Liver (tissue), 9 donors: ENCODE data around the gene CCRL2. TPM values are rescaled to one million over a fixed set of nuclear protein-coding genes. Genes with fewer than 3 reads are reported as not detected.

Experiments
- DNase-seq: peaks from one replicate; pipeline ENCODE4 v3.0.0-alpha.2; 2017; ENCODE audit warnings: low spot score
- H3K27ac ChIP-seq, 2 donors: one replicate each; pipeline ENCODE4 v1.7.0; 2013; ENCODE audit warnings: inconsistent platforms in 2 of 2, low read length in 2 of 2, control low read depth in 1 of 2, low read depth in 1 of 2, mild to moderate bottlenecking in 1 of 2
- H3K27me3 ChIP-seq, 4 donors: one replicate each; pipeline versions ENCODE4 v1.6.1 to v1.7.0; 2013; ENCODE audit warnings: low read length in 3 of 4, inconsistent platforms in 1 of 4, mild to moderate bottlenecking in 1 of 4, moderate library complexity in 1 of 4; ENCODE audit not compliant: control insufficient read depth in 4 of 4, insufficient read depth in 4 of 4
- H3K36me3 ChIP-seq, 4 donors: one replicate each; pipeline versions ENCODE4 v1.6.1 to v1.7.0; 2013; ENCODE audit warnings: low read length in 3 of 4, mild to moderate bottlenecking in 3 of 4, low read depth in 1 of 4, moderate library complexity in 1 of 4; ENCODE audit not compliant: control insufficient read depth in 4 of 4, insufficient read depth in 3 of 4
- H3K4me1 ChIP-seq, 4 donors: one replicate each; pipeline versions ENCODE4 v1.6.1 to v1.7.0; 2013; ENCODE audit warnings: low read length in 3 of 4, mild to moderate bottlenecking in 3 of 4, moderate library complexity in 1 of 4; ENCODE audit not compliant: control insufficient read depth in 4 of 4, insufficient read depth in 4 of 4
- H3K4me3 ChIP-seq, 3 donors: one replicate each; pipeline versions ENCODE4 v1.6.1 to v1.7.0; 2013; ENCODE audit warnings: low read length in 3 of 3, control low read depth in 1 of 3, low read depth in 1 of 3, mild to moderate bottlenecking in 1 of 3
- H3K9ac ChIP-seq, 2 donors: one replicate each; pipeline ENCODE4 v1.7.0; 2013; ENCODE audit warnings: low read length in 2 of 2, mild to moderate bottlenecking in 2 of 2, moderate library complexity in 2 of 2, control low read depth in 1 of 2, low read depth in 1 of 2
- H3K9me3 ChIP-seq, 4 donors: one replicate each; pipeline versions ENCODE4 v1.6.1 to v1.7.0; 2013; ENCODE audit warnings: low read length in 3 of 4; ENCODE audit not compliant: control insufficient read depth in 4 of 4
- EGR1 ChIP-seq, 2 donors: IDR thresholded peaks; 2 replicates each; pipeline ENCODE4 v1.6.1; 2016 to 2018; ENCODE audit warnings: antibody characterized with exemption in 2 of 2, low read depth in 2 of 2
- FOXA1 ChIP-seq: IDR thresholded peaks from 2 replicates; pipeline ENCODE4 v1.6.1; 2016; ENCODE audit warnings: antibody characterized with exemption
- FOXA2 ChIP-seq: IDR thresholded peaks from 2 replicates; pipeline ENCODE4 v1.6.1; 2016; ENCODE audit warnings: antibody characterized with exemption
- GABPA ChIP-seq, 2 donors: IDR thresholded peaks in 1 of 2; conservative IDR thresholded peaks in 1 of 2; 2 replicates each; pipeline ENCODE4 v1.6.1; 2016; ENCODE audit warnings: antibody characterized with exemption in 2 of 2, mild to moderate bottlenecking in 1 of 2, moderate library complexity in 1 of 2
- HNF4A ChIP-seq, 2 donors: conservative IDR thresholded peaks; 2 replicates each; pipeline ENCODE4 v1.6.1; 2016; ENCODE audit warnings: antibody characterized with exemption in 2 of 2, mild to moderate bottlenecking in 2 of 2
- HNF4G ChIP-seq: IDR thresholded peaks from 2 replicates; pipeline ENCODE4 v1.6.1; 2016; ENCODE audit warnings: antibody characterized with exemption
- JUND ChIP-seq, 2 donors: IDR thresholded peaks; 2 replicates each; pipeline ENCODE4 v1.6.1; 2016; ENCODE audit warnings: antibody characterized with exemption in 2 of 2
- NR2F2 ChIP-seq: IDR thresholded peaks from 2 replicates; pipeline ENCODE4 v1.6.1; 2016; ENCODE audit warnings: antibody characterized with exemption
- RAD21 ChIP-seq, 2 donors: IDR thresholded peaks; 2 replicates each; pipeline ENCODE4 v1.6.1; 2016; ENCODE audit warnings: antibody characterized with exemption in 2 of 2, mild to moderate bottlenecking in 2 of 2
- RXRA ChIP-seq, 2 donors: IDR thresholded peaks; 2 replicates each; pipeline ENCODE4 v1.6.1; 2017 to 2018; ENCODE audit warnings: antibody characterized with exemption in 2 of 2, mild to moderate bottlenecking in 1 of 2
- SP1 ChIP-seq: IDR thresholded peaks from 2 replicates; pipeline ENCODE4 v1.6.1; 2018; ENCODE audit warnings: antibody characterized with exemption, mild to moderate bottlenecking
- TAF1 ChIP-seq: conservative IDR thresholded peaks from 2 replicates; pipeline ENCODE4 v1.6.1; 2016; ENCODE audit warnings: antibody characterized with exemption, mild to moderate bottlenecking
- YY1 ChIP-seq: IDR thresholded peaks from 2 replicates; pipeline ENCODE4 v1.6.1; 2016; ENCODE audit warnings: antibody characterized with exemption, mild to moderate bottlenecking
- WGBS: extraction: QIAGEN DNeasy Blood & Tissue Kit; methylation state at CpG from one replicate; pipeline ENCODE4 v1.1.7; 2013; 5-methylcytosine and 5-hydroxymethylcytosine counted together
- polyA plus RNA-seq, 2 donors: library from polyadenylated mRNA; stranded (reverse) in 1 of 2; unstranded in 1 of 2; fragments of 200-250 nt in 1 of 2; fragments of >200 nt in 1 of 2; fragmentation: Nextera tagmentation in 1 of 2; extraction: Ambion mirVana in 1 of 2; gene quantifications; one replicate each; pipeline versions ENCODE4 v1.2.1 to v1.2.3, GENCODE V29; 2013 to 2015
- total RNA-seq, 2 donors: library from RNA; depleted of rRNA; stranded (reverse); fragments of >200 nt; gene quantifications; one replicate each; pipeline ENCODE4 v1.2.3, GENCODE V29; 2014
- TF ChIP-seq, protein P1 (sequence below): IDR thresholded peaks from 2 replicates; pipeline ENCODE4 v1.6.1; 2016; ENCODE audit warnings: antibody characterized with exemption, mild to moderate bottlenecking
- TF ChIP-seq, protein P2 (sequence below): IDR thresholded peaks from 2 replicates; pipeline ENCODE4 v1.6.1; 2016; ENCODE audit warnings: antibody characterized with exemption
- TF ChIP-seq, protein P3 (sequence below): IDR thresholded peaks from 2 replicates; pipeline ENCODE4 v1.6.1; 2016; ENCODE audit warnings: antibody characterized with exemption
- TF ChIP-seq, protein P4 (sequence below): IDR thresholded peaks from 2 replicates; pipeline ENCODE4 v1.6.1; 2016; ENCODE audit warnings: antibody characterized with exemption
- TF ChIP-seq, protein P5 (sequence below): fragments of 150-350 bp; IDR thresholded peaks from 2 replicates; pipeline ENCODE4 v1.5.1; 2017; ENCODE audit warnings: improper control_type of control experiment, low read depth, low read length; ENCODE audit not compliant: missing input control
- donor health status: healthy.
- donor health status: healthy.
- donor health status: healthy.
- donor health status: healthy.
- donor health status: healthy.

Gene CCRL2
- total and polyA plus RNA-seq, 4 donors, result 0.51 to 9.0 (median 0.81) TPM

DNA sequence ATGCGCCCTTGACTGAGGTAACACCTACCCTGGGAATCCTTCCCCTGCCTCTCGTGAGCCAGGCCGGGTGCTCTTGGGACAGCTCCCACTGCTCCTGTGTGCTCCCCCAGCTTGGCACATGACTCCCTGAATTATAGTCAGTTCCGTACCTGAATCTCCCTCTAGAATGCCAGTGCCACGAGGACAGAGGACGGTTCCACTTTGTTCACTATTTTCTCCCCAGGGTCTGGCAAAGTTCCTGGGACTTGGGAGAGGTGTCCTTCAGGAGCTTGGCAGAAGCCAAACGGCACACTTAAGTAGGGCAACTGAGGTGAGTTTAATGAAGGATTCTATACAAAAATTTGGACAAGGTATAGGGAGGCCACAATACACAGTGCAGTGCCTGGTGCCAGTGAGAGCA lies 9.9 kb upstream of the CCRL2 start:
- WGBS, result 93% methylated on average over 7 of the region's 7 CpGs
- no peak overlapping the region for H3K27ac ChIP-seq
- DNase-seq, result no peak
- no peak overlapping the region for H3K4me3 ChIP-seq
- H3K9ac ChIP-seq, result no peak overlapping the region
- H3K9me3 ChIP-seq, result no peaks in the 10 kb centered on the region
- H3K36me3 ChIP-seq, result no peaks in the 10 kb centered on the region
- no peaks in the 10 kb centered on the region for H3K4me1 ChIP-seq
- H3K27me3 ChIP-seq, result no peaks in the 10 kb centered on the region
- TF ChIP-seq JUND (IDR thresholded peaks at IDR 0.05) (no peak), GABPA (IDR thresholded peaks at IDR 0.05 in 1 of 2, conservative IDR thresholded peaks at IDR 0.05 in 1 of 2) (no peak), FOXA1 (no peak), HNF4G (no peak), SP1 (no peak), RXRA (IDR thresholded peaks at IDR 0.05) (no peak), RAD21 (IDR thresholded peaks at IDR 0.05) (no peak), NR2F2 (no peak), HNF4A (conservative IDR thresholded peaks at IDR 0.05) (no peak), FOXA2 (no peak), TAF1 (no peak), EGR1 (IDR thresholded peaks at IDR 0.05; ENCODE audit: low read depth in 2 of 2) (no peak), YY1 (no peak)
- TF ChIP-seq, protein P1, sequence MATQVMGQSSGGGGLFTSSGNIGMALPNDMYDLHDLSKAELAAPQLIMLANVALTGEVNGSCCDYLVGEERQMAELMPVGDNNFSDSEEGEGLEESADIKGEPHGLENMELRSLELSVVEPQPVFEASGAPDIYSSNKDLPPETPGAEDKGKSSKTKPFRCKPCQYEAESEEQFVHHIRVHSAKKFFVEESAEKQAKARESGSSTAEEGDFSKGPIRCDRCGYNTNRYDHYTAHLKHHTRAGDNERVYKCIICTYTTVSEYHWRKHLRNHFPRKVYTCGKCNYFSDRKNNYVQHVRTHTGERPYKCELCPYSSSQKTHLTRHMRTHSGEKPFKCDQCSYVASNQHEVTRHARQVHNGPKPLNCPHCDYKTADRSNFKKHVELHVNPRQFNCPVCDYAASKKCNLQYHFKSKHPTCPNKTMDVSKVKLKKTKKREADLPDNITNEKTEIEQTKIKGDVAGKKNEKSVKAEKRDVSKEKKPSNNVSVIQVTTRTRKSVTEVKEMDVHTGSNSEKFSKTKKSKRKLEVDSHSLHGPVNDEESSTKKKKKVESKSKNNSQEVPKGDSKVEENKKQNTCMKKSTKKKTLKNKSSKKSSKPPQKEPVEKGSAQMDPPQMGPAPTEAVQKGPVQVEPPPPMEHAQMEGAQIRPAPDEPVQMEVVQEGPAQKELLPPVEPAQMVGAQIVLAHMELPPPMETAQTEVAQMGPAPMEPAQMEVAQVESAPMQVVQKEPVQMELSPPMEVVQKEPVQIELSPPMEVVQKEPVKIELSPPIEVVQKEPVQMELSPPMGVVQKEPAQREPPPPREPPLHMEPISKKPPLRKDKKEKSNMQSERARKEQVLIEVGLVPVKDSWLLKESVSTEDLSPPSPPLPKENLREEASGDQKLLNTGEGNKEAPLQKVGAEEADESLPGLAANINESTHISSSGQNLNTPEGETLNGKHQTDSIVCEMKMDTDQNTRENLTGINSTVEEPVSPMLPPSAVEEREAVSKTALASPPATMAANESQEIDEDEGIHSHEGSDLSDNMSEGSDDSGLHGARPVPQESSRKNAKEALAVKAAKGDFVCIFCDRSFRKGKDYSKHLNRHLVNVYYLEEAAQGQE, result no peak
- TF ChIP-seq, protein P2, sequence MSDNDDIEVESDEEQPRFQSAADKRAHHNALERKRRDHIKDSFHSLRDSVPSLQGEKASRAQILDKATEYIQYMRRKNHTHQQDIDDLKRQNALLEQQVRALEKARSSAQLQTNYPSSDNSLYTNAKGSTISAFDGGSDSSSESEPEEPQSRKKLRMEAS, result no peak
- TF ChIP-seq, protein P3, sequence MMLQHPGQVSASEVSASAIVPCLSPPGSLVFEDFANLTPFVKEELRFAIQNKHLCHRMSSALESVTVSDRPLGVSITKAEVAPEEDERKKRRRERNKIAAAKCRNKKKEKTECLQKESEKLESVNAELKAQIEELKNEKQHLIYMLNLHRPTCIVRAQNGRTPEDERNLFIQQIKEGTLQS, result no peak
- TF ChIP-seq, protein P4, sequence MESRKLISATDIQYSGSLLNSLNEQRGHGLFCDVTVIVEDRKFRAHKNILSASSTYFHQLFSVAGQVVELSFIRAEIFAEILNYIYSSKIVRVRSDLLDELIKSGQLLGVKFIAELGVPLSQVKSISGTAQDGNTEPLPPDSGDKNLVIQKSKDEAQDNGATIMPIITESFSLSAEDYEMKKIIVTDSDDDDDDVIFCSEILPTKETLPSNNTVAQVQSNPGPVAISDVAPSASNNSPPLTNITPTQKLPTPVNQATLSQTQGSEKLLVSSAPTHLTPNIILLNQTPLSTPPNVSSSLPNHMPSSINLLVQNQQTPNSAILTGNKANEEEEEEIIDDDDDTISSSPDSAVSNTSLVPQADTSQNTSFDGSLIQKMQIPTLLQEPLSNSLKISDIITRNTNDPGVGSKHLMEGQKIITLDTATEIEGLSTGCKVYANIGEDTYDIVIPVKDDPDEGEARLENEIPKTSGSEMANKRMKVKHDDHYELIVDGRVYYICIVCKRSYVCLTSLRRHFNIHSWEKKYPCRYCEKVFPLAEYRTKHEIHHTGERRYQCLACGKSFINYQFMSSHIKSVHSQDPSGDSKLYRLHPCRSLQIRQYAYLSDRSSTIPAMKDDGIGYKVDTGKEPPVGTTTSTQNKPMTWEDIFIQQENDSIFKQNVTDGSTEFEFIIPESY, result no peak
- TF ChIP-seq, protein P5, sequence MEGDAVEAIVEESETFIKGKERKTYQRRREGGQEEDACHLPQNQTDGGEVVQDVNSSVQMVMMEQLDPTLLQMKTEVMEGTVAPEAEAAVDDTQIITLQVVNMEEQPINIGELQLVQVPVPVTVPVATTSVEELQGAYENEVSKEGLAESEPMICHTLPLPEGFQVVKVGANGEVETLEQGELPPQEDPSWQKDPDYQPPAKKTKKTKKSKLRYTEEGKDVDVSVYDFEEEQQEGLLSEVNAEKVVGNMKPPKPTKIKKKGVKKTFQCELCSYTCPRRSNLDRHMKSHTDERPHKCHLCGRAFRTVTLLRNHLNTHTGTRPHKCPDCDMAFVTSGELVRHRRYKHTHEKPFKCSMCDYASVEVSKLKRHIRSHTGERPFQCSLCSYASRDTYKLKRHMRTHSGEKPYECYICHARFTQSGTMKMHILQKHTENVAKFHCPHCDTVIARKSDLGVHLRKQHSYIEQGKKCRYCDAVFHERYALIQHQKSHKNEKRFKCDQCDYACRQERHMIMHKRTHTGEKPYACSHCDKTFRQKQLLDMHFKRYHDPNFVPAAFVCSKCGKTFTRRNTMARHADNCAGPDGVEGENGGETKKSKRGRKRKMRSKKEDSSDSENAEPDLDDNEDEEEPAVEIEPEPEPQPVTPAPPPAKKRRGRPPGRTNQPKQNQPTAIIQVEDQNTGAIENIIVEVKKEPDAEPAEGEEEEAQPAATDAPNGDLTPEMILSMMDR, result no peak
